Left renal pelvis (tissue), 4 donors: ENCODE results near the gene RDH5. TPM values are rescaled to one million over a fixed set of nuclear protein-coding genes. Genes with fewer than 3 reads are reported as not detected.
A peak's percentile ranks its signal among the peaks of the same experiment; 100 is the strongest.

Experiments used
- DNase-seq, 4 donors: peaks; one replicate each; pipeline ENCODE4 v3.0.0-alpha.2; 2013; ENCODE audit warnings: low read depth in 4 of 4, low spot score in 3 of 4
- polyA plus RNA-seq, 4 donors: library from polyadenylated mRNA; unstranded; fragments of 120-200 nt; gene quantifications; one replicate each; pipeline ENCODE4 v1.2.1, GENCODE V29; 2013; ENCODE audit not compliant: insufficient read length in 4 of 4

The RDH5 gene
- polyA plus RNA-seq, 4 donors: 8.4 to 38.2 (median 21.1) TPM

GRCh38 chr12:55727643-55728185 is 7.5 kb downstream of the RDH5 start:
- no peak for DNase-seq

GRCh38 chr12:55728186-55728938 is 8.2 kb downstream of the RDH5 start:
- DNase-seq: no peak

- DNase-seq: peak in 1 of 4 donors; percentile 79
Observed at GRCh38 chr12:55728939-55729818, 9.0 kb downstream of the RDH5 start, which contains the start of gene CD63. TSS of gene CD63 (minus strand) at chr12:55729009. CDS start at chr12:55728341, 668 bp downstream.

- DNase-seq: no peak
Observed at GRCh38 chr12:55729819-55730818, 9.9 kb downstream of the RDH5 start.

GRCh38 chr12:55732288-55732687 is 12.1 kb downstream of the RDH5 start:
- DNase-seq: no peak

- DNase-seq: no peak
Observed at GRCh38 chr12:55733021-55733555, 12.9 kb downstream of the RDH5 start.

GRCh38 chr12:55733858-55734257 is 13.7 kb downstream of the RDH5 start:
- no peak for DNase-seq

GRCh38 chr12:55734595-55734994 is 14.4 kb downstream of the RDH5 start:
- no peak for DNase-seq

GRCh38 chr12:55736076-55736475 is 15.9 kb downstream of the RDH5 start:
- no peak for DNase-seq

- no peak for DNase-seq
Observed at GRCh38 chr12:55736780-55737580, 16.8 kb downstream of the RDH5 start.

- no peak for DNase-seq
Observed at GRCh38 chr12:55737581-55738122, 17.5 kb downstream of the RDH5 start.

- peak in 3 of 4 donors; percentile 80 to 87 (median 85) for DNase-seq
Observed at GRCh38 chr12:55738123-55739024, 18.2 kb downstream of the RDH5 start.

- DNase-seq: no peak
Observed at GRCh38 chr12:55739025-55739378, 18.8 kb downstream of the RDH5 start.

- no peak for DNase-seq
Observed at GRCh38 chr12:55741931-55742680, 21.9 kb downstream of the RDH5 start.

GRCh38 chr12:55742719-55743405 is 22.7 kb downstream of the RDH5 start, which contains the start of gene GDF11:
TSS of gene GDF11 (plus strand) at chr12:55743122. CDS start at chr12:55743317, 195 bp downstream.
- DNase-seq: peak in 1 of 4 donors; percentile 75
